ENCODE results near the gene DNAJC1. TPM values are rescaled to one million over a fixed set of nuclear protein-coding genes. Genes with fewer than 3 reads are reported as not detected.

DNAJC1 gene
- total RNA-seq, 6 experiments from 2014 or later, result 16.0 to 106 (median 27.8) TPM

- WGBS (ENCODE audit: insufficient coverage, low coverage, low lambda C conversion rate, missing lambda C conversion rate), result 74% methylated on average over 2 of the region's 6 CpGs
- no peak for DNase-seq
- TF ChIP-seq CTCF (IDR thresholded peaks at IDR 0.05) (no peak), POLR2A (IDR thresholded peaks at IDR 0.05) (no peak)
- ATAC-seq, result no peak
- intact Hi-C loops (cut with DNase I), result no loop called here
- peaks cover 0 to 6% (median 0%) of the 10 kb centered on the region in 4 donors for H3K4me1 ChIP-seq
- no peaks in the 10 kb centered on the region for H3K9me3 ChIP-seq
- no peak overlapping the region for H3K27ac ChIP-seq
- no peaks in the 10 kb centered on the region for H3K27me3 ChIP-seq
- H3K4me3 ChIP-seq, result no peak overlapping the region
- H3K36me3 ChIP-seq, result peaks cover 0 to 21% (median 3%) of the 10 kb centered on the region in 4 donors
These were observed 257.4 kb downstream of the DNAJC1 start for GRCh38 chr10:21746118-21746517.

- peak in 3 of 4 donors; percentile 23 to 39 (median 37) for ATAC-seq
- WGBS (ENCODE audit: insufficient coverage, low coverage, low lambda C conversion rate, missing lambda C conversion rate), result 75% methylated on average over 10 of the region's 11 CpGs
- peaks cover 0 to 31% (median 5%) of the 10 kb centered on the region in 4 donors for H3K36me3 ChIP-seq
- H3K4me1 ChIP-seq, result peaks cover 0 to 6% (median 0%) of the 10 kb centered on the region in 4 donors
- no peak overlapping the region for H3K4me3 ChIP-seq
- H3K9me3 ChIP-seq, result no peaks in the 10 kb centered on the region
- intact Hi-C loops (cut with DNase I), result no loop called here
- DNase-seq, result no peak
- H3K27ac ChIP-seq, result no peak overlapping the region
- H3K27me3 ChIP-seq, result no peaks in the 10 kb centered on the region
- TF ChIP-seq POLR2A (IDR thresholded peaks at IDR 0.05), result no peak
These were observed 259.3 kb downstream of the DNAJC1 start for GRCh38 chr10:21744223-21744622.

GRCh38 chr10:21742740-21743412 lies 260.7 kb downstream of the DNAJC1 start:
- Histone ChIP-seq H3K9me3 (no peaks in the 10 kb centered on the region), H3K27me3 (no peaks in the 10 kb centered on the region), H3K27ac (no peak overlapping the region), H3K4me3 (no peak overlapping the region), H3K36me3 (peaks cover 0 to 37% (median 5%) of the 10 kb centered on the region in 4 donors), H3K4me1 (peaks cover 0 to 6% (median 0%) of the 10 kb centered on the region in 4 donors)
- ATAC-seq (peak; percentile 27 to 66 (median 48)), DNase-seq (no peak)
- intact Hi-C loops (cut with DNase I), result no loop called here
- no peak for TF ChIP-seq CTCF (IDR thresholded peaks at IDR 0.05)
- no peak for TF ChIP-seq POLR2A (IDR thresholded peaks at IDR 0.05)
- 52% methylated on average over 3 of the region's 5 CpGs for WGBS (ENCODE audit: insufficient coverage, low coverage, low lambda C conversion rate, missing lambda C conversion rate)

GRCh38 chr10:21740989-21741388 lies 262.5 kb downstream of the DNAJC1 start:
- intact Hi-C loops (cut with DNase I), result no loop called here
- peak in 1 of 4 donors; percentile 26 for ATAC-seq
- H3K27me3 ChIP-seq, result no peaks in the 10 kb centered on the region
- H3K36me3 ChIP-seq, result peaks cover 0 to 43% (median 5%) of the 10 kb centered on the region in 4 donors
- no peak overlapping the region for H3K27ac ChIP-seq
- peaks cover 0 to 6% (median 0%) of the 10 kb centered on the region in 4 donors for H3K4me1 ChIP-seq
- H3K9me3 ChIP-seq, result no peaks in the 10 kb centered on the region
- DNase-seq, result no peak
- no peak overlapping the region for H3K4me3 ChIP-seq
- TF ChIP-seq POLR2A (IDR thresholded peaks at IDR 0.05) (no peak), CTCF (IDR thresholded peaks at IDR 0.05) (no peak)
- WGBS (ENCODE audit: insufficient coverage, low coverage, low lambda C conversion rate, missing lambda C conversion rate), result 39% methylated on average over 4 of the region's 4 CpGs

- no peak for TF ChIP-seq CTCF (IDR thresholded peaks at IDR 0.05)
- Histone ChIP-seq H3K36me3 (peaks cover 0 to 38% (median 4%) of the 10 kb centered on the region in 4 donors), H3K27ac (no peak overlapping the region), H3K9me3 (no peaks in the 10 kb centered on the region), H3K27me3 (no peaks in the 10 kb centered on the region), H3K4me1 (peaks cover 0 to 5% (median 0%) of the 10 kb centered on the region in 4 donors), H3K4me3 (no peak overlapping the region)
- DNase-seq, result no peak
- no peak for ATAC-seq
- WGBS (ENCODE audit: insufficient coverage, low coverage, low lambda C conversion rate, missing lambda C conversion rate), result 74% methylated on average over 4 of the region's 4 CpGs
- intact Hi-C loops (cut with DNase I), result no loop called here
These were observed 266.4 kb downstream of the DNAJC1 start for GRCh38 chr10:21737106-21737505.
